HepG2 (cell line): ENCODE results near the gene ASTN1.

Experiments
- CTCF ChIP-seq: sonication (generic); formaldehyde crosslinking; IDR thresholded peaks from 2 replicates; pipeline ENCODE4 v1.5.0; 2020; ENCODE audit warnings: mild to moderate bottlenecking, missing genetic modification reagents, moderate library complexity
- ZSCAN12 ChIP-seq: sonication (generic); formaldehyde crosslinking; IDR thresholded peaks from 2 replicates; pipeline ENCODE4 v1.9.0; 2021; ENCODE audit warnings: mild to moderate bottlenecking, missing genetic modification reagents

DNA sequence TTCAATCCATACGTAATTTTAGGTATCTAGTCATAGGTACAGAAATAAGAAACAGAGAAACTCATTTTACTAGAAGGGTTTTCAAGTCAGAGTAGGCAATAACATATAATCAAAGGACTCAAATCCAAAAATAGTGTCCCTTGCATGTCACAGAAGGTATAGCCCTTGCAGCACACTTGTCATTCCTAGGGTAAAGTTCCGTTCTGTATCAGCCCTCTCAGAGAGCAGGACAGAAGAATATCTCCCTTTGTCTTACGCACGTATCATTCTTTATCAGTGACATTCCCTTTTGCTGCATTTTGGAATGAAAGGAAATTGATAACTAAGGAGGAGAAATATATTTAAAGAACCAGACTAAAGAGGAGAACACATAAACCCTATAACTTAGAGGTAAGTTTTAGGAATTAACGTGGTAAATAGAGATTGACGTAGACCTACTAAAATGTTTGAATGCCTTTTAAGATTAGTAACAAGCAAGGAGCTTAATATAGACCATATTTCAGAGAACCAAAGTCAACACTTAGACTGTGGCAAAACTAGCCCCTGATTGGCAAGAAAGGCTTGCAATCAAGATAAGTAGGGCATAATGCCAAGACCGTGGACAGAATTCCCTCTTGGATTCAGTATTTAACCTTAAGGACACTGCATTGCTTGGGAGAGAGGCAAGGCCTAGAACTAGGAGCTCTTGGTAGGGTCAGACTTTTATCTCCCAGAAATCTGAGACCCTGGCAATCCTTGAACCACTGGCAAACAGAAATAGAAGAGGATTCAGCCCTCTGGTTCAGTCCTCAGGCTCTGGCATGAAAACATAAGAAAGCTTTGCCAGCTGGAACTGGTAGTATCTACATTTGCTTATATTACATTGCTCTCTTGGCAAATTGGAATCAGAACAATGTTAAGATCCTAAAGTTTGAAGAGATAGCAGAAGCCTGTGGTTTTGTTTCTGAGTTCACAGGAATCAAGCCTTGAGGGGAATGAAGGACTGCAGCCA lies 232.1 kb downstream of the ASTN1 start:
- TF ChIP-seq CTCF (CRISPR knock-in tag) = no peak
- no peak for TF ChIP-seq ZSCAN12 (CRISPR knock-in tag)
